HG02759 (cell line): ENCODE data around the gene ILK.
A peak's percentile ranks its signal among the peaks of the same experiment; 100 is the strongest.

Experiments used
- ATAC-seq: cut with Tn5 transposase; IDR thresholded peaks from one replicate; pipeline ENCODE4 v1.9.1; 2021; ENCODE audit warnings: mild to moderate bottlenecking, moderate library complexity; ENCODE audit not compliant: unreplicated experiment

The ILK gene

DNA sequence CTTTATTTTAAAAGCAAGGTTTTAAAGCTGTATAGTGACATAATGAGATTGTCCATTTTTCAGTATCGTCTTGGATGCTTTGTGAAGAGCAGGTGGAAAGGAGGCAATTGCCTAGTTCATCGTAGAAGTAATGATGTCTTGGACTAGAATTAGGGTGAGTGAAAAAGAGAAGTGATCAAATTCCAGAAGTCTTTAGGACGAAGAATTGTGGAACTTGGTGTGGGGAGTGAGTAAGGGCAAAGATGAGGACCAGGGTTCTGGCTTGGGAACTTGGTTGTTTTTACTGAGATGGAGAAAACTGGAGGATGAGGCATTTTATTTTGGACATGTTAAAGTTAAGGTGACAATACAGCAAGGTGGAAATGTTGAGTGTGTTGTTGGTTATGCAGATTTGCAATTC is 1.2 kb downstream of the ILK start:
- no peak for ATAC-seq

DNA sequence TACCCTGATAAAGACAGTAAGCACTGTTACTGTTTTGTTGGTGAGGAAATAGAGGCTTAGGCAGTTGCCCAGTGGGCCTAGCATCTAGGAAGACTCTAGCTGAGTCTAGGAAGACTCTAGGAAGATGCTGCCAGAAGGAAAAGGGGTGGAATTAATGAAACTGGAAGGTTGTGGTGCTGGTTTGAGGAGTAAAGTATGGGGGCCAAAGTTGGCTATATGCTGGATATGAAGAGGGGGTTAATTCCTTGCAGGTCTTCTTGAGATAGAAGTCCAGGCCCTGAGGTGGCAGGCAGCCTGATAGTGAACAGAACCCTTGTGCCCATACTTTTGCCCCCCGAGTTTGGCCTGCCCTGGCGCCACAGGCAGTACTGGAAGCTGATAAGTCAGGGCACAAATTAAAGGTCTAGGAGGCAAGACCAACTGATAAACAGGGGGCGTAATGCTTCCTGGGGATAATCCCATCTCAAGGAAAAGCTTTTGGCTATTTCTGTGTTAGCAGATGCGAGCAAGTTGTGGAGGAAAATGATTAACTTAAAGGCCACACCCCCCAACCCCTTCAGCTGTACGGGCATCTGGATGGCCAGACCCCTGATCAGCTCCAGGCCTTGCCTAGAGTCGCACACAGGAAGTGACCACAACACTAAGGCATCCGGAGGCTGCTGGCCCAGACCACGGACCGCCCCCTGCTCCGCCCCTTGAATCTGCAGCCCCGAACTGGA is 3.1 kb downstream of the ILK start:
- peak; percentile 49 for ATAC-seq

DNA sequence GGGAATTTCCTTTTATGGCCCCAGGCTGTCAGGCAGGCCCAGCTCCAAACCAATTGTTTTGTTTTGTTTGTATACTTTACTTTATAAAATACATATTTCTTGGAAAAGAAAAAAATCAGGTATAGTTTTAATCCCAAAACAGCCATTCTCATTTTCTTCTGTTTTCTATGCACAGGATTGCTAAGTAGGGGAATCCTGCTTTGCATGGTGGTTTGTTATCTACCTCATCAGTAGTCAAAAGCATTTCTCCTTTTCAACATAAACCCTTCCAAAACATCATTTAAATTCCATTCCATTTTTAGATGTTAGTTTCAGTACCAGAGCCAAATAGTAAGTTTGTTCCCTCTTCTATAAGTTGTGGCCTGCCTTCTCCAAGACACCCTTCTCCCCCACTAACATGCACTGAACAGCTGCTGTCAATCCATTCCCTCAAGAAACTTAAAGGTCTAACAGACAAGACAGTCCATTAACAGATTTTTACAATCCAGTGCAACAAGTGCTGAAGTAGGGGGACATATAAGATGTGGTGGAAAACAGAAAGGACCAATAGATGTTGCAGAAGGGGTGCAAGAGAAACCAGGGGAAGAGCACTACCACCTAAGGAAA is 3.7 kb downstream of the ILK start:
- ATAC-seq = no peak

DNA sequence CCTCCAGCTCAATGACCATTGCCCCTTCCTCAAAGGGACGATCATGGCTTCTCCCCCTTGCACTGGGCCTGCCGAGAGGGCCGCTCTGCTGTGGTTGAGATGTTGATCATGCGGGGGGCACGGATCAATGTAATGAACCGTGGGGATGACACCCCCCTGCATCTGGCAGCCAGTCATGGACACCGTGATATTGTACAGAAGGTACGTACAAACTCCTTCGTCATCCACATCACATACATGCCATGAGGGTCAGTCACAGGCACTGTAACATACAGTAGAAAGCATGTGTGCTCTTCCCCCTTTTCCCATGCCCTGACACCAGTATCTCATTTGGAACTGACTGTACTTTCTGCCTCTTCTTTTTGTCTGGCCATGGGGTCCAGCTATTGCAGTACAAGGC is 4.4 kb downstream of the ILK start:
- ATAC-seq = no peak

DNA sequence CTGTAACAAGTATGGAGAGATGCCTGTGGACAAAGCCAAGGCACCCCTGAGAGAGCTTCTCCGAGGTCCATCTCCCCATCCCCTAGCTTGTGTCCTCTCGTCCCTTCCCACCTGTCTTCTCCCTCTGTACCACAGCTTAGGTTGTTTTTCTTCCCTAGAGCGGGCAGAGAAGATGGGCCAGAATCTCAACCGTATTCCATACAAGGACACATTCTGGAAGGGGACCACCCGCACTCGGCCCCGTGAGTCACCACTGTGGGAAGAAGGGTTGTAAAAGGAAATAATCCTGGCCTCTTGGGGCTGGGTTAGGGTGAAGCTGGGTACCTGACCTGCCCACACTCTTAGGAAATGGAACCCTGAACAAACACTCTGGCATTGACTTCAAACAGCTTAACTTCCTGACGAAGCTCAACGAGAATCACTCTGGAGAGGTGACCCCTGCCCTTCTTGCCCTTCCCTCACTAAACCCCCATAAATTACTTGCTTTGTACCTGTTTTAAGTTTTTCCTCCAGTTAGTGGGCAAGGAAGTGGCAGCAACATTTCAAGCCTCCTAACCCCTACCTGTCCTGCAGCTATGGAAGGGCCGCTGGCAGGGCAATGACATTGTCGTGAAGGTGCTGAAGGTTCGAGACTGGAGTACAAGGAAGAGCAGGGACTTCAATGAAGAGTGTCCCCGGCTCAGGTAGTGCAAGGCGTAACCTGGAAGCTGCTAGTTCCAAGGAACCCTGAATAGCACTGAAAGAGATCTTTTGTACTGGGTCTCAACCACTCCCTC is 5.3 kb downstream of the ILK start:
- no peak for ATAC-seq

DNA sequence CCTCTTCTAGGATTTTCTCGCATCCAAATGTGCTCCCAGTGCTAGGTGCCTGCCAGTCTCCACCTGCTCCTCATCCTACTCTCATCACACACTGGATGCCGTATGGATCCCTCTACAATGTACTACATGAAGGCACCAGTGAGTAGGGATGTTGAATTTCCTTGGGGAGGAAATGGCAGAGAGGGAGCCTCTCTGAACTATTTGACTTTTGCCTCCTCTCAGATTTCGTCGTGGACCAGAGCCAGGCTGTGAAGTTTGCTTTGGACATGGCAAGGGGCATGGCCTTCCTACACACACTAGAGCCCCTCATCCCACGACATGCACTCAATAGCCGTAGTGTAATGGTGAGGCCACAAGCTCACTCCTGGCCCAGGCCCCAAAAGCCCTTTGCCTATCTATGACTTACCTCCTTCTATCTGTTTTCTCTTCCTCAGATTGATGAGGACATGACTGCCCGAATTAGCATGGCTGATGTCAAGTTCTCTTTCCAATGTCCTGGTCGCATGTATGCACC is 6.0 kb downstream of the ILK start:
- no peak for ATAC-seq

DNA sequence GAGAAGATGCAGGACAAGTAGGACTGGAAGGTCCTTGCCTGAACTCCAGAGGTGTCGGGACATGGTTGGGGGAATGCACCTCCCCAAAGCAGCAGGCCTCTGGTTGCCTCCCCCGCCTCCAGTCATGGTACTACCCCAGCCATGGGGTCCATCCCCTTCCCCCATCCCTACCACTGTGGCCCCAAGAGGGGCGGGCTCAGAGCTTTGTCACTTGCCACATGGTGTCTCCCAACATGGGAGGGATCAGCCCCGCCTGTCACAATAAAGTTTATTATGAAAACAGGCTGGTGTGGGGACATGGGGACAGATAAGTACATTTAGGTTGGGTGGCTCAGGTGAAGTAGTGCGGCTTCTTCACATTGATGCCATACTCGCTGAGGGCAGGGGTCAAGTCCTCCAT is 7.0 kb downstream of the ILK start:
- ATAC-seq = no peak

DNA sequence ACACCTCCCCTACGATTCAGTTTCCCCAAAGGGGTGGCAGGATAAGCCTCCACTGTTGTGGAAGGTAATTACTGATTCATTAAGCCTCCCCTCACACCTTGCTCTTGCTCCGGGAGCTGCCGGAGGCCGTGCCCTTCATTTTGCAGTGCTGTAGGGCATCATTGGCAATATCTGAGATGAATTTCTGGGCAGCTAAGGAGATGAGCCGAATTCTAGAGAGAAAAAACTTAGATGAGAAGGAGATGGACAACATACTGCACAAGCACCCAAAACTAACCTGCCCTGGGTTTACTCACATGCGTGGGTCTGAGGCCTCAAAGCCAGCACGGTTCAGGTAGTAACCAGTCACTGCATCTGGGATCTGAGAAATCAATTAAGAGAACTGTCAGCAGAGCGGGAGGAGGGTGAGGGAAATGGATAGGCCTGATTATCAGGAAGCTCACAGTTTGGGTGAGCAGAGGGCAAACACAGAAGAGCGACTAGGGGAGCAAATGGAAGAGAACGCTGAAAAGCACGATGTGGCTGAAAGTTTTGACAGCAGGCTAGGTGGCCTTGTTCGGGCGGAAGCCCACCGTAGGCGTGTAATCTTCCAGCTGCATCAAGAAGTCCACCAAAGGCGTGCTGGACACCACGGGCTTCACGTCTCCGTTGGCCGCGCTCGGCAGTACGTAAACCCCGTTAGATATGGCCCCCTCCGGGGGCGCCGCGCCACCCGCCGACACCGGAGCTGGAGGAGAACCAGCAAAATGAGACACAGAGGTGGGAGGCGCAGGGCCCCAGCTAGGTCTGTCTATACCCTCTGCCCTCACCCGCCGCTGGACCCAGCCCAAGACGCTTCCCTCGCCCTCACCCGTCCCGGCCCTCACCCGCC is 7.8 kb downstream of the ILK start:
- ATAC-seq = no peak

DNA sequence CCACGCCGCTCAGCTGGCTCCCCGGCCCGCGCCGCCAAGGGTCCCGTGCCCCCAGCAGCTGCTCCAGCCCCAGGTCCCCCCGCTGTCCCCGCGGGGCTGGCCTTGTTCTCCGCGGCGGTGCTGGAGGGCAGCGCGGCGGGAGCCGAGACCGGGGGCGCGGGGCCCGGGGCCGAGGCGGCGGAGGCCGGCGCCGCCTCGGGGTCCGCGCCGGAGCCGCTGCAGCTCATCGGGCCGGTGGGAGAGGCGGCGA is 8.3 kb downstream of the ILK start:
- ATAC-seq = peak; percentile 19

- peak; percentile 91 for ATAC-seq
Observed at GRCh38 chr11:6612213-6613041, 8.9 kb downstream of the ILK start, which contains the start of gene TAF10. Gene TAF10 (minus strand): TSS chr11:6612216. CDS start chr11:6612189, 27 bp downstream.

DNA sequence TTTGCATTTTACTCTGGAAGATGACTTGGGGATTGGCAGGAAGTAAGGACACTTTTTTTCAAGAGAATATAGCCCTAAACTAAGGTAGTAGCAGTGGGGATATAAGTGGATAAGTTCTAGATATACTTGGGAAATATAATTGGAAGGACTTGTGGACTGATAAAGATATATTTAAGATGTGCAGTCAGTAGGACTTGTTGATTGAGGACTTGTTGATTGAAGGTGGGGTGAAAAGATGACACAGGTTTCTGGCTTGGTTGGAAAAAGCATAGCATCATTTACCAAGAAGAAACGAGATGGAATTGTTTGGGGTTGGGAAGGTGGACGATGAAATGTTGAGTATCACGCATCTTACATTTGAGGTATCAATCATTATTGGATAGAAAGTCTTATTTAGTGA is 9.9 kb downstream of the ILK start:
- no peak for ATAC-seq

GRCh38 chr11:6614446-6614845 is 10.9 kb downstream of the ILK start:
- ATAC-seq = no peak

GRCh38 chr11:6615046-6615445 is 11.5 kb downstream of the ILK start:
- ATAC-seq = no peak

DNA sequence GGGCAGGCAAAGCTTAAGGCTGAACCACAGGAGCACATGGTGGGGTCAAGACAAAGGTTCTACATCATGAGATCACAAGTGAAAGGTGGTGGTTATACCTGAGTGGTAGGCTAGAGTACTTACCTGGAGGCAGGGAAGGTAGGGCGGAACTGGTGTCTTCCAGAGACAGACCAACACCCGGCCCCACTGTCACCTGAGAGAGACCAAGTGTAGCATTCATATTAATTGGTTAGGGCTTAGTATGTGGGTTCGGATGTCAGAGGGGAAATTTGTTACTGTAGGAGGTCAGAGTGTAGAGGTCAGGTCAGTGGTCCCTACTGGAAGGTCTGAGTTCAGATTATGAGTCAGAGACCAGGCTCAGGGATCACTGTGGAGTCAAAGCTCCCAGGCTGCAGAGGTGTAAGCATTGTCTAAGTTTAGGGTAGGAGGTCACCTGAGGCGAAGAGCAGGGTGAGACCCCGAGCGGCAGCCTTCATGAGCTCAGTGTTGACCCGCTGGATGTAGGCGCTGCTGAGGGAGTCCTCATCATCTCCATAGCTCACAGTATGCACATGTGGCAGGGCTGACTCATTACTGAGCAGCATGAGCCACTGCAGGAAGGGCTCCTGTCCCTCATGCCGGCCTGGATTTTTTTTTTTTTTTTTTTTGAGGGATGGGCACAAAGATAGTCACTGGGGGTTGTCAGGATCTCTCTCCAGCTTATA is 12.5 kb downstream of the ILK start:
- no peak for ATAC-seq

DNA sequence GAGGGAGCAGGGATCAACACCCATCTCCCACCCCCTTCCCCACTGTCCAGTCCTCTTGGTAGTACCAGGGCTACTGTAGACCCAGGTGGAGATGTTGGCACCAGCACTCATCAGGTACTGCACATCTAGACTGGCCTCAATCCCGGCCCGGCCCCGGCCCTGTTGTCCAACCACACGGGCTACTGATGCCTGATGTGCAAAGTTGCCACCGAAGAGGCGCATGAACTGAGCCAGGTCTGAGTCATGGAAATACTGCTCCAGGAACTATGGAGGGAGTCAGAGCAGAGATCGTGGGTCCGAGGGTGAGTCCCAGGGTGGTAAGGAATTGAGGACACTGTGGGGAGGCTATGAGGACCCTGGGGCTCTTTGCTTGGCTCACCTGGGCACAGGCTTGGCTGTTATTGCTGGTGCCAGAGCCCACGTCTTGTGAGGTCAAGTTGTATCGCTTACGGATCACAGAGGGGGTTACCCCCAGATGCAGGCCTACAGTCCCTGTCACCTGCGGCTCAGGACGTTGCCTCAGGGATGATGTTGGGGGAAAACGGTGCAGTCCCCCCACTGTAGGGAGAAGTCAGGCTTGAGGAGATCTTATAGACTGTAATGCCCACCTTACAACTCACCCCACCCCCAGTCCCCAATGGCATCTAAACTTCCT is 13.1 kb downstream of the ILK start:
- no peak for ATAC-seq

GRCh38 chr11:6617315-6617781 is 13.8 kb downstream of the ILK start:
- ATAC-seq = no peak

DNA sequence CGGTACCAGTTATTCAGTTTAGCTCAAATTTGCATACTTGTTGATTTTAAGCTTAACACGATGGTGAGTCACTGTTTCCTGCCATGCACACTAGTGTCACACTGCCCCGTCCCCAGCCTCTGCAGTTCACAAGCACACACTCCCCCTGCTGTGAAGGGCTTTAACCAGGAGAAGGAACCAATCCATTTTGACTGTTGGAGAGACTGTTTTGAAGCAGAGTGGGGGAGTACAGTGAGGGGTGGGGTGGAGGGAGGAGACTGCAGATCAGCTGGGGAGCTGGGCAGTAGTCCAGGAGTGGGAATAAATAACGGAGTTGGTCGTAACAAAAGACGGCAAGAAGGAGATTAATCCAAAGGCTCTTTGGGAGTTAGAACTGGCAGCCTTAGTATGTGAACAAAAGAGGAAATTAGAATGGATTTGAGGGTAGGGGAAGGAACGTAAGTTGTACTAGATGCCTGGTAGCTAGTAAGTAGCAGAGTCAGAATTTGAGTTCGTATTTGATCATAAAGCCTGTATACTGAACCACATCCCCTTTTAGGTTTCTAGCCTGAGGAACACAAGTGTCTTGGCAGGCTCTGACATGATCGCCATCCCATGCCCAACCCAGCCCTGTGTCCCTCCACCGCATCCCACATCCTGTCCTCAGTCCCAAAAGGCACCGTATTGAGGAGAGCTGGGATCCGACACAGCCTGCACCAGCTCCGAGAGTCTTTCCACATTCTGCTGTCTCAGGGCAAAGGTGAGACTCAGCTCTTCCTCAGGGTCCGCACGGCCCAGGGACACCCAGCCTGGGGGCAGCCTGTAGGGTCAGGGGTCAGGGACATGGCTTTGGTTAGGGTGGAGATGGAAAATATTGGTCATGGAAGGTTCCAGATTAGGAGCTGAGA is 14.8 kb downstream of the ILK start:
- peak; percentile 2 for ATAC-seq
